Measurements from ENCODE around the gene FUT2. TPM values are rescaled to one million over a fixed set of nuclear protein-coding genes. Genes with fewer than 3 reads are reported as not detected.

The FUT2 gene
- polyA plus RNA-seq, 4 donors: 64.8 to 201 (median 117) TPM

- FAIRE-seq: no peak
- Histone ChIP-seq H3K4me1 (ENCODE audit: control insufficient read depth in 3 of 3, insufficient read depth in 2 of 3, low read depth in 1 of 3, low read length in 2 of 3) (peaks cover 0 to 41% (median 5%) of the 10 kb centered on the region in 3 donors), H3K9me3 (ENCODE audit: control insufficient read depth in 2 of 2, insufficient read depth in 1 of 2, low read depth in 1 of 2, low read length in 1 of 2) (peaks cover 0 to 6% of the 10 kb centered on the region in 2 donors), H3K27me3 (ENCODE audit: control insufficient read depth in 3 of 3, insufficient read depth in 3 of 3, low read length in 3 of 3) (no peaks in the 10 kb centered on the region), H3K27ac (ENCODE audit: low read depth in 1 of 3, low read length in 2 of 3) (peak overlapping the region in 2 of 3 donors; percentile 84 to 86), H3K36me3 (ENCODE audit: control insufficient read depth in 3 of 3, insufficient read depth in 2 of 3, low read depth in 1 of 3, low read length in 3 of 3) (peaks cover 0 to 8% (median 0%) of the 10 kb centered on the region in 3 donors), H3K4me3 (ENCODE audit: low read depth in 1 of 3, low read length in 3 of 3) (peak overlapping the region in 1 of 3 donors; percentile 56)
- DNase-seq: no peak
- 9 to 24% (median 19%) methylated on average over 12 of the region's 12 CpGs for WGBS, 3 donors
These were observed 24.5 kb downstream of the FUT2 start for GRCh38 chr19:48720251-48720612.

GRCh38 chr19:48720613-48721296 is 25.0 kb downstream of the FUT2 start:
- WGBS, 3 donors: 1 to 14% (median 3%) methylated on average over 42 of the region's 42 CpGs
- Histone ChIP-seq H3K27ac (ENCODE audit: low read depth in 1 of 3, low read length in 2 of 3) (peak overlapping the region; percentile 67 to 86 (median 84)), H3K4me3 (ENCODE audit: low read depth in 1 of 3, low read length in 3 of 3) (peak overlapping the region; percentile 21 to 56 (median 48)), H3K36me3 (ENCODE audit: control insufficient read depth in 3 of 3, insufficient read depth in 2 of 3, low read depth in 1 of 3, low read length in 3 of 3) (peaks cover 0 to 5% (median 0%) of the 10 kb centered on the region in 3 donors), H3K27me3 (ENCODE audit: control insufficient read depth in 3 of 3, insufficient read depth in 3 of 3, low read length in 3 of 3) (no peaks in the 10 kb centered on the region), H3K9me3 (ENCODE audit: control insufficient read depth in 2 of 2, insufficient read depth in 1 of 2, low read depth in 1 of 2, low read length in 1 of 2) (peaks cover 0 to 6% of the 10 kb centered on the region in 2 donors), H3K4me1 (ENCODE audit: control insufficient read depth in 3 of 3, insufficient read depth in 2 of 3, low read depth in 1 of 3, low read length in 2 of 3) (peaks cover 0 to 36% (median under 1%) of the 10 kb centered on the region in 3 donors)
- FAIRE-seq (no peak), DNase-seq (peak; percentile 100)

GRCh38 chr19:48722196-48722708 is 26.5 kb downstream of the FUT2 start:
- Histone ChIP-seq H3K36me3 (ENCODE audit: control insufficient read depth in 3 of 3, insufficient read depth in 2 of 3, low read depth in 1 of 3, low read length in 3 of 3) (peaks cover 0 to 9% (median 0%) of the 10 kb centered on the region in 3 donors), H3K9me3 (ENCODE audit: control insufficient read depth in 2 of 2, insufficient read depth in 1 of 2, low read depth in 1 of 2, low read length in 1 of 2) (peaks cover 0 to 6% of the 10 kb centered on the region in 2 donors), H3K4me3 (ENCODE audit: low read depth in 1 of 3, low read length in 3 of 3) (no peak overlapping the region), H3K4me1 (ENCODE audit: control insufficient read depth in 3 of 3, insufficient read depth in 2 of 3, low read depth in 1 of 3, low read length in 2 of 3) (peaks cover 0 to 24% (median 0%) of the 10 kb centered on the region in 3 donors), H3K27ac (ENCODE audit: low read depth in 1 of 3, low read length in 2 of 3) (no peak overlapping the region), H3K27me3 (ENCODE audit: control insufficient read depth in 3 of 3, insufficient read depth in 3 of 3, low read length in 3 of 3) (no peaks in the 10 kb centered on the region)
- DNase-seq: no peak
- 81 to 84% (median 83%) methylated on average over 11 of the region's 11 CpGs for WGBS, 3 donors
- no peak for FAIRE-seq

- 41 to 53% (median 44%) methylated on average over 11 of the region's 11 CpGs for WGBS, 3 donors
- FAIRE-seq: no peak
- peaks cover 0 to 9% (median 0%) of the 10 kb centered on the region in 3 donors for H3K36me3 ChIP-seq (ENCODE audit: control insufficient read depth in 3 of 3, insufficient read depth in 2 of 3, low read depth in 1 of 3, low read length in 3 of 3)
- H3K9me3 ChIP-seq (ENCODE audit: control insufficient read depth in 2 of 2, insufficient read depth in 1 of 2, low read depth in 1 of 2, low read length in 1 of 2): peaks cover 0 to 6% of the 10 kb centered on the region in 2 donors
- H3K27ac ChIP-seq (ENCODE audit: low read depth in 1 of 3, low read length in 2 of 3): peak overlapping the region in 2 of 3 donors; percentile 39 to 92
- H3K4me3 ChIP-seq (ENCODE audit: low read depth in 1 of 3, low read length in 3 of 3): no peak overlapping the region
- peaks cover 0 to 4% (median 0%) of the 10 kb centered on the region in 3 donors for H3K4me1 ChIP-seq (ENCODE audit: control insufficient read depth in 3 of 3, insufficient read depth in 2 of 3, low read depth in 1 of 3, low read length in 2 of 3)
- DNase-seq: peak; percentile 47 to 66
- no peaks in the 10 kb centered on the region for H3K27me3 ChIP-seq (ENCODE audit: control insufficient read depth in 3 of 3, insufficient read depth in 3 of 3, low read length in 3 of 3)
These were observed 29.3 kb downstream of the FUT2 start for GRCh38 chr19:48724796-48725753.

- DNase-seq (peak in 1 of 2 donors; percentile 19), FAIRE-seq (no peak)
- H3K36me3 ChIP-seq (ENCODE audit: control insufficient read depth in 3 of 3, insufficient read depth in 2 of 3, low read depth in 1 of 3, low read length in 3 of 3): peaks cover 0 to 9% (median 2%) of the 10 kb centered on the region in 3 donors
- H3K4me3 ChIP-seq (ENCODE audit: low read depth in 1 of 3, low read length in 3 of 3): no peak overlapping the region
- WGBS, 3 donors: 59 to 88% (median 73%) methylated on average over 2 of the region's 2 CpGs
- H3K9me3 ChIP-seq (ENCODE audit: control insufficient read depth in 2 of 2, insufficient read depth in 1 of 2, low read depth in 1 of 2, low read length in 1 of 2): peaks cover 0 to 6% of the 10 kb centered on the region in 2 donors
- peak overlapping the region in 1 of 3 donors; percentile 68 for H3K27ac ChIP-seq (ENCODE audit: low read depth in 1 of 3, low read length in 2 of 3)
- H3K4me1 ChIP-seq (ENCODE audit: control insufficient read depth in 3 of 3, insufficient read depth in 2 of 3, low read depth in 1 of 3, low read length in 2 of 3): no peaks in the 10 kb centered on the region
- no peaks in the 10 kb centered on the region for H3K27me3 ChIP-seq (ENCODE audit: control insufficient read depth in 3 of 3, insufficient read depth in 3 of 3, low read length in 3 of 3)
These were observed 30.8 kb downstream of the FUT2 start for GRCh38 chr19:48726556-48726955.

GRCh38 chr19:48728911-48729664 is 33.3 kb downstream of the FUT2 start:
- H3K27me3 ChIP-seq (ENCODE audit: control insufficient read depth in 3 of 3, insufficient read depth in 3 of 3, low read length in 3 of 3): no peaks in the 10 kb centered on the region
- peak in 1 of 2 donors; percentile 46 for DNase-seq
- H3K4me3 ChIP-seq (ENCODE audit: low read depth in 1 of 3, low read length in 3 of 3): no peak overlapping the region
- H3K36me3 ChIP-seq (ENCODE audit: control insufficient read depth in 3 of 3, insufficient read depth in 2 of 3, low read depth in 1 of 3, low read length in 3 of 3): peaks cover 0 to 6% (median 2%) of the 10 kb centered on the region in 3 donors
- H3K9me3 ChIP-seq (ENCODE audit: control insufficient read depth in 2 of 2, insufficient read depth in 1 of 2, low read depth in 1 of 2, low read length in 1 of 2): peaks cover 0 to 6% of the 10 kb centered on the region in 2 donors
- WGBS, 3 donors: 64 to 79% (median 67%) methylated on average over 47 to 77 of the region's 77 CpGs
- H3K4me1 ChIP-seq (ENCODE audit: control insufficient read depth in 3 of 3, insufficient read depth in 2 of 3, low read depth in 1 of 3, low read length in 2 of 3): no peaks in the 10 kb centered on the region
- no peak for FAIRE-seq
- no peak overlapping the region for H3K27ac ChIP-seq (ENCODE audit: low read depth in 1 of 3, low read length in 2 of 3)

- Histone ChIP-seq H3K4me1 (ENCODE audit: control insufficient read depth in 3 of 3, insufficient read depth in 2 of 3, low read depth in 1 of 3, low read length in 2 of 3) (no peaks in the 10 kb centered on the region), H3K27ac (ENCODE audit: low read depth in 1 of 3, low read length in 2 of 3) (no peak overlapping the region), H3K4me3 (ENCODE audit: low read depth in 1 of 3, low read length in 3 of 3) (no peak overlapping the region), H3K36me3 (ENCODE audit: control insufficient read depth in 3 of 3, insufficient read depth in 2 of 3, low read depth in 1 of 3, low read length in 3 of 3) (peaks cover 0 to 2% (median 0%) of the 10 kb centered on the region in 3 donors), H3K27me3 (ENCODE audit: control insufficient read depth in 3 of 3, insufficient read depth in 3 of 3, low read length in 3 of 3) (no peaks in the 10 kb centered on the region), H3K9me3 (ENCODE audit: control insufficient read depth in 2 of 2, insufficient read depth in 1 of 2, low read depth in 1 of 2, low read length in 1 of 2) (no peaks in the 10 kb centered on the region)
- WGBS, 3 donors: 84 to 91% (median 86%) methylated on average over 4 of the region's 4 CpGs
- FAIRE-seq (no peak), DNase-seq (no peak)
These were observed 35.7 kb downstream of the FUT2 start for GRCh38 chr19:48731452-48731851.

All from small intestine (tissue), 7 donors.